Gastrocnemius medialis (tissue), 4 donors: ENCODE measurements around the gene C5orf15.

Experiments used
- POLR2A ChIP-seq, 2 donors: fragments of 450-650 bp; IDR thresholded peaks; one replicate each; pipeline ENCODE4 v1.6.1; 2017; ENCODE audit warnings: antibody characterized with exemption in 2 of 2, mild to moderate bottlenecking in 2 of 2, moderate library complexity in 2 of 2
- TF ChIP-seq, protein P1 (sequence below), 5 experiments: fragments of 450-650 bp in 3 of 5; fragments of 200-600 bp in 2 of 5; sonication (generic) in 2 of 5; IDR thresholded peaks in 4 of 5; conservative IDR thresholded peaks in 1 of 5; 1 replicate in 4 of 5; 2 replicates in 1 of 5; pipeline ENCODE4 v1.5.1; 2016 to 2019; ENCODE audit warnings: antibody characterized with exemption in 5 of 5, mild to moderate bottlenecking in 3 of 5, moderate library complexity in 3 of 5

DNA sequence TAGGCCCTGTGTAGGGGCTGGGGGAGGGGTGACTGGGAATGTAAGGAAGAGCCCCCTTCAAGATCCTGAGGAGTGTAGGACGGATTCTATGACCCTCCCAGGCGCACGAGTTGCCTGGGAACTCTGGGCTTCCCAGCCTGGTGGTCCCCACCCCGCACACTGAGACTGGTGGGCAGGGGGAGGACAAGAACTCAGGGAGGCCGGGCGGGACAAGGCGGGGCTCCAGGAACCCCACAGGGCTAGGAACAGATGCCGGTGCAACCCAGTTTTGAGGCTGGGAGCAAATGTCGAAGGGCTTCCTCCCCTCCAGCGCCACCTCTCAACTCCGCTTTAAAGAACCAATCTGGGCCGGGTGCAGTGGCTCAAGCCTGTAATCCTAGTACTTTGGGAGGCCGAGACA is 37.7 kb upstream of the C5orf15 start:
- TF ChIP-seq, protein P1, sequence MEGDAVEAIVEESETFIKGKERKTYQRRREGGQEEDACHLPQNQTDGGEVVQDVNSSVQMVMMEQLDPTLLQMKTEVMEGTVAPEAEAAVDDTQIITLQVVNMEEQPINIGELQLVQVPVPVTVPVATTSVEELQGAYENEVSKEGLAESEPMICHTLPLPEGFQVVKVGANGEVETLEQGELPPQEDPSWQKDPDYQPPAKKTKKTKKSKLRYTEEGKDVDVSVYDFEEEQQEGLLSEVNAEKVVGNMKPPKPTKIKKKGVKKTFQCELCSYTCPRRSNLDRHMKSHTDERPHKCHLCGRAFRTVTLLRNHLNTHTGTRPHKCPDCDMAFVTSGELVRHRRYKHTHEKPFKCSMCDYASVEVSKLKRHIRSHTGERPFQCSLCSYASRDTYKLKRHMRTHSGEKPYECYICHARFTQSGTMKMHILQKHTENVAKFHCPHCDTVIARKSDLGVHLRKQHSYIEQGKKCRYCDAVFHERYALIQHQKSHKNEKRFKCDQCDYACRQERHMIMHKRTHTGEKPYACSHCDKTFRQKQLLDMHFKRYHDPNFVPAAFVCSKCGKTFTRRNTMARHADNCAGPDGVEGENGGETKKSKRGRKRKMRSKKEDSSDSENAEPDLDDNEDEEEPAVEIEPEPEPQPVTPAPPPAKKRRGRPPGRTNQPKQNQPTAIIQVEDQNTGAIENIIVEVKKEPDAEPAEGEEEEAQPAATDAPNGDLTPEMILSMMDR (IDR thresholded peaks at IDR 0.05 in 4 of 5, conservative IDR thresholded peaks at IDR 0.05 in 1 of 5), result no peak
- no peak for TF ChIP-seq POLR2A (IDR thresholded peaks at IDR 0.05)
